K562 (cell line): ENCODE measurements around the gene CD320. TPM values are rescaled to one million over a fixed set of nuclear protein-coding genes. Genes with fewer than 3 reads are reported as not detected.

Experiments used
- ATF2 ChIP-seq: sonication (generic); formaldehyde crosslinking; IDR thresholded peaks from 2 replicates; pipeline ENCODE4 v1.8.1; 2022; ENCODE audit warnings: missing genetic modification reagents
- CHCHD3 ChIP-seq: fragments of 250-450 bp; sonication (Bioruptor Pico); IDR thresholded peaks from 2 replicates; pipeline ENCODE4 v2.1.2; 2022; ENCODE audit warnings: mild to moderate bottlenecking
- CTCFL ChIP-seq: IDR thresholded peaks from 2 replicates; pipeline ENCODE4 v1.6.1; 2011; ENCODE audit warnings: borderline replicate concordance, low read depth, mild to moderate bottlenecking, moderate library complexity, low read length; ENCODE audit not compliant: insufficient read depth, poor library complexity, severe bottlenecking
- ETV6 ChIP-seq, 3 experiments: fragments of 150-350 bp in 1 of 3; sonication (generic) in 1 of 3; formaldehyde crosslinking in 1 of 3; IDR thresholded peaks; 2 replicates each; pipeline versions ENCODE4 v1.6.1 to v1.8.0; 2014 to 2022; ENCODE audit warnings: borderline replicate concordance in 2 of 3, low read depth in 2 of 3, antibody characterized with exemption in 1 of 3, low read length in 1 of 3, mild to moderate bottlenecking in 1 of 3, missing genetic modification reagents in 1 of 3
- HLTF ChIP-seq: fragments of 450-650 bp; IDR thresholded peaks from 2 replicates; pipeline ENCODE4 v1.6.1; 2016
- HMG20B ChIP-seq: fragments of 250-450 bp; sonication (Bioruptor Pico); IDR thresholded peaks from 2 replicates; pipeline ENCODE4 v1.5.0; 2021; ENCODE audit warnings: mild to moderate bottlenecking
- IRF9 ChIP-seq: fragments of 450-650 bp; IDR thresholded peaks from 2 replicates; pipeline ENCODE4 v1.6.1; 2016; ENCODE audit warnings: missing biosample characterization, missing genetic modification characterization
- MXI1 ChIP-seq: IDR thresholded peaks from 2 replicates; pipeline ENCODE4 v1.6.1; 2011; ENCODE audit warnings: low read depth, mild to moderate bottlenecking, improper control_type of control experiment, low read length
- NKRF ChIP-seq: fragments of 450-650 bp; IDR thresholded peaks from 2 replicates; pipeline ENCODE4 v1.6.1; 2016; ENCODE audit warnings: borderline replicate concordance
- PHF8 ChIP-seq: fragments of 200-600 bp; sonication (generic); IDR thresholded peaks from 2 replicates; pipeline ENCODE4 v1.6.1; 2012; ENCODE audit warnings: mixed run types, mild to moderate bottlenecking, inconsistent platforms, low read length, moderate library complexity, borderline replicate concordance
- RAD51 ChIP-seq: fragments of 450-650 bp; IDR thresholded peaks from 2 replicates; pipeline ENCODE4 v1.7.1; 2016; ENCODE audit warnings: low read depth, mild to moderate bottlenecking, borderline replicate concordance
- RBM17 ChIP-seq: fragments of 200-400 bp; formaldehyde crosslinking; IDR thresholded peaks from 2 replicates; pipeline ENCODE4 v1.6.1; 2017; ENCODE audit warnings: low read depth, mild to moderate bottlenecking, low read length, borderline replicate concordance
- RFX1 ChIP-seq: fragments of 450-650 bp; IDR thresholded peaks from 2 replicates; pipeline ENCODE4 v1.6.1; 2016; ENCODE audit warnings: mild to moderate bottlenecking, moderate library complexity
- SAP30 ChIP-seq: fragments of 200-600 bp; sonication (generic); IDR thresholded peaks from 2 replicates; pipeline ENCODE4 v1.6.1; 2012; ENCODE audit warnings: borderline replicate concordance, low read depth, mild to moderate bottlenecking, moderate library complexity, low read length, control low read depth, inconsistent platforms; ENCODE audit not compliant: insufficient read depth, poor library complexity, severe bottlenecking
- SMARCB1 ChIP-seq: IDR thresholded peaks from 2 replicates; pipeline ENCODE4 v1.6.1; 2011; ENCODE audit warnings: improper control_type of control experiment, low read depth; ENCODE audit not compliant: insufficient read length
- TAL1 ChIP-seq: fragments of 450-650 bp; IDR thresholded peaks from 2 replicates; pipeline ENCODE4 v1.6.1; 2016; ENCODE audit warnings: mild to moderate bottlenecking
- TCF3 ChIP-seq: sonication (generic); formaldehyde crosslinking; IDR thresholded peaks from 2 replicates; pipeline ENCODE4 v1.4.0; 2020; ENCODE audit warnings: mild to moderate bottlenecking, missing genetic modification reagents
- U2AF1 ChIP-seq: fragments of 200-400 bp; formaldehyde crosslinking; optimal IDR thresholded peaks from 2 replicates; pipeline ENCODE3; 2017; ENCODE audit warnings: mild to moderate bottlenecking, low read depth, low read length, moderate library complexity
- ZKSCAN8 ChIP-seq: fragments of 200-800 bp; sonication (Bioruptor generic); IDR thresholded peaks from 2 replicates; pipeline ENCODE4 v1.6.1; 2016; ENCODE audit warnings: missing genetic modification characterization, missing compliant biosample characterization
- ZNF253 ChIP-seq: fragments of 250-450 bp; sonication (Bioruptor Pico); conservative IDR thresholded peaks from 2 replicates; pipeline ENCODE4 v1.6.1; 2021; ENCODE audit warnings: mild to moderate bottlenecking
- polyA plus RNA-seq, 8 experiments: library from polyadenylated mRNA; depleted of rRNA in 4 of 8; stranded (reverse) in 5 of 8; unstranded in 3 of 8; fragments of >200 nt; fragmentation: Nextera tagmentation in 2 of 8; fragmentation: Illumina TruSeq in 1 of 8; extraction: Ambion mirVana in 2 of 8; extraction: Trizol in 1 of 8; gene quantifications; 2 replicates each; pipeline versions ENCODE4 v1.2.1 to v1.2.3, GENCODE V29; 2011 to 2014; ENCODE audit warnings: inconsistent platforms in 1 of 8, missing spikeins in 1 of 8
- total RNA-seq, 7 experiments: library from RNA; depleted of rRNA in 6 of 7; stranded (reverse); fragments of >200 nt in 6 of 7; fragmentation: Illumina TruSeq in 2 of 7; extraction: Trizol in 2 of 7; gene quantifications; 2 replicates each; pipeline versions ENCODE4 v1.2.1 to v1.2.3, GENCODE V29; 2011 to 2021; ENCODE audit warnings: low replicate concordance in 1 of 7

Gene CD320
- total and polyA plus RNA-seq, 9 of the 15 experiments (the other 6 are each of a cell fraction or from before 2014, with no cell fraction given) = 0.45 to 94.5 (median 34.4) TPM

GRCh38 chr19:8307965-8308866 lies at the start of gene CD320 (continued):
- TF ChIP-seq TAL1 (no peak), HLTF (no peak), ATF2 (CRISPR knock-in tag) (no peak), TCF3 (CRISPR knock-in tag) (peak; percentile 20; the same call in 1 of the 2 replicates), SAP30 (peak; percentile 92), CTCFL (no peak), ZNF253 (CRISPR knock-in tag) (no peak), RAD51 (peak; percentile 43; the same call in 1 of the 2 replicates), PHF8 (peak; percentile 85; the same call in 1 of the 2 replicates), CHCHD3 (CRISPR knock-in tag) (no peak), ETV6 (IDR thresholded peaks at IDR 0.05; ENCODE audit: borderline replicate concordance in 1 of 2, low read depth in 2 of 2, low read length in 1 of 2) (no peak), ETV6 (CRISPR knock-in tag; IDR thresholded peaks at IDR 0.05; ENCODE audit: borderline replicate concordance) (0 out of 2 replicates have a peak, but pooled peaks have one; percentile 42), ZKSCAN8 (CRISPR knock-in tag) (no peak), IRF9 (tag) (no peak), RBM17 (no peak), SMARCB1 (no peak), HMG20B (CRISPR knock-in tag) (no peak), MXI1 (peak; percentile 92), NKRF (no peak; the same call in 1 of the 2 replicates), RFX1 (no peak), U2AF1 (peak; percentile 89)
